NCI-H146 (cell line): ENCODE results near the gene CD2BP2.
A peak's percentile ranks its signal among the peaks of the same experiment; 100 is the strongest.
"Not testable (repeated sequence)": the region's sequence is repeated elsewhere in the genome, so short reads cannot be mapped to it uniquely, and the experiment has no call there.

Experiments used
- DNase-seq: peaks from one replicate; lab custom pipeline; 2025; lab: John Stamatoyannopoulos, UW

Gene CD2BP2

GRCh38 chr16:30355144-30355953, at the start of gene CD2BP2:
CD2BP2 (minus strand) TSS chr16:30355308; CDS start chr16:30354681, 627 bp downstream.
- peak; percentile 100 for DNase-seq

GRCh38 chr16:30401768-30402425, 46.8 kb upstream of the CD2BP2 start:
- peak; percentile 28 for DNase-seq

- no peak for DNase-seq
These were observed 44.5 kb upstream of the CD2BP2 start for GRCh38 chr16:30399435-30400186.

- DNase-seq, result no peak
These were observed 43.7 kb upstream of the CD2BP2 start for GRCh38 chr16:30398661-30399434.

GRCh38 chr16:30397776-30398660, 42.9 kb upstream of the CD2BP2 start:
- no peak for DNase-seq

GRCh38 chr16:30397056-30397455, 41.9 kb upstream of the CD2BP2 start:
- DNase-seq, result no peak

- not testable (repeated sequence) for DNase-seq
These were observed 41.5 kb upstream of the CD2BP2 start for GRCh38 chr16:30396627-30397026.

- DNase-seq, result peak; percentile 68
These were observed 41.0 kb upstream of the CD2BP2 start for GRCh38 chr16:30395992-30396585.

- peak; percentile 98 for DNase-seq
These were observed 40.3 kb upstream of the CD2BP2 start, which contains the start of gene ZNF48 for GRCh38 chr16:30395155-30395991. ZNF48 (plus strand) TSS chr16:30395420; CDS start chr16:30395795, 375 bp downstream.

GRCh38 chr16:30394592-30395154, 39.6 kb upstream of the CD2BP2 start:
- peak; percentile 65 for DNase-seq

- no peak for DNase-seq
These were observed 28.4 kb upstream of the CD2BP2 start for GRCh38 chr16:30383521-30383920.

GRCh38 chr16:30382111-30382881, 27.2 kb upstream of the CD2BP2 start, which contains the start of gene SEPTIN1:
SEPTIN1 (minus strand) TSS chr16:30382561; CDS start chr16:30382542, 19 bp downstream.
- DNase-seq, result no peak

GRCh38 chr16:30381291-30382041, 26.4 kb upstream of the CD2BP2 start:
- DNase-seq, result no peak

- DNase-seq, result no peak
These were observed 25.7 kb upstream of the CD2BP2 start for GRCh38 chr16:30380803-30381208.

- no peak for DNase-seq
These were observed 25.1 kb upstream of the CD2BP2 start for GRCh38 chr16:30380072-30380802.

- no peak for DNase-seq
These were observed 24.2 kb upstream of the CD2BP2 start for GRCh38 chr16:30379158-30379783.
